ENCODE measurements around the gene MAPK11. TPM values are rescaled to one million over a fixed set of nuclear protein-coding genes. Genes with fewer than 3 reads are reported as not detected.

The MAPK11 gene
- total RNA-seq, 1 donor from 2014 or later = 8.4 TPM

DNA sequence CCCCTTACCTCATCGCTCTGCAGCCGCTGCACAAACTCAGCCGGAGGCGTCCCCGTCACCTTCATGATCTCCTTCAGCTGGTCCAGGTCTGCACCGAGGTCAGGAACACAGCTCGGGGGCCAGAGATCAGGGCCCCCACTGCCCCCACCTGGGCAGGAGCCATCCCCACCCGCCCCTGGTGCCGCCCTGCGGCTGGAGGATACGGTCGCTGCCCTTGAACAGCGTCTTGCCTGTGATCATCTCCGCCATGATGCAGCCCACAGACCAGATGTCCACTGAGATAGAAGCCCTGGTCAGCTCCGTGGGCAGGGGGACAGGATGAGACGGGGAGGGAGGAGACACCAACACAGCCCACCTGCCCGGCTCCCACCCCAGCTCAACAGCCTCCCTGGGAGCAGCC, 14.6 kb downstream of the MAPK11 start:
- no peak for DNase-seq (ENCODE audit: low read depth)
- TF ChIP-seq, protein P1, sequence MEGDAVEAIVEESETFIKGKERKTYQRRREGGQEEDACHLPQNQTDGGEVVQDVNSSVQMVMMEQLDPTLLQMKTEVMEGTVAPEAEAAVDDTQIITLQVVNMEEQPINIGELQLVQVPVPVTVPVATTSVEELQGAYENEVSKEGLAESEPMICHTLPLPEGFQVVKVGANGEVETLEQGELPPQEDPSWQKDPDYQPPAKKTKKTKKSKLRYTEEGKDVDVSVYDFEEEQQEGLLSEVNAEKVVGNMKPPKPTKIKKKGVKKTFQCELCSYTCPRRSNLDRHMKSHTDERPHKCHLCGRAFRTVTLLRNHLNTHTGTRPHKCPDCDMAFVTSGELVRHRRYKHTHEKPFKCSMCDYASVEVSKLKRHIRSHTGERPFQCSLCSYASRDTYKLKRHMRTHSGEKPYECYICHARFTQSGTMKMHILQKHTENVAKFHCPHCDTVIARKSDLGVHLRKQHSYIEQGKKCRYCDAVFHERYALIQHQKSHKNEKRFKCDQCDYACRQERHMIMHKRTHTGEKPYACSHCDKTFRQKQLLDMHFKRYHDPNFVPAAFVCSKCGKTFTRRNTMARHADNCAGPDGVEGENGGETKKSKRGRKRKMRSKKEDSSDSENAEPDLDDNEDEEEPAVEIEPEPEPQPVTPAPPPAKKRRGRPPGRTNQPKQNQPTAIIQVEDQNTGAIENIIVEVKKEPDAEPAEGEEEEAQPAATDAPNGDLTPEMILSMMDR (conservative IDR thresholded peaks at IDR 0.05; ENCODE audit: low read depth, low read length) = no peak
- no peak overlapping the region for H3K4me3 ChIP-seq (ENCODE audit: low read depth, low read length)

DNA sequence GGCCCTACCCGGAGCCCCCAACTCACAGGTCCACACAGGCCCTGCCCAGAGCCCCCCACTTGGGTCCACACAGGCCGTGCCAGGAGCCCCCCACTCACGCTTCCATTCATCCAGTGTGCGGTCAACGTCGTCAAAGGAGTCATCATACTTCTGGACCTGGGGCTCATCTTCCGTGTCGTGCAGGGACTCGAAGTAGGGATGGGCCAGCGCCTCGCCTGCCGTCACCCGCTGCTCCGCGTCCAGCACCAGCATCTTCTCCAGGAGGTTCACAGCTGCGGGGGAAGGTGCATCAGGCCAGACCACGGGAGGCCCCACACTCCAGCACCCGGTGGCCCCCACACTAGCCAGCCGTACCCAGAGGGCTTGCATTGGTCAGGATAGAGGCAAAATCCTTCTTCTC, 15.1 kb downstream of the MAPK11 start:
- no peak overlapping the region for H3K4me3 ChIP-seq (ENCODE audit: low read depth, low read length)
- no peak for DNase-seq (ENCODE audit: low read depth)
- TF ChIP-seq, protein P1 (conservative IDR thresholded peaks at IDR 0.05; ENCODE audit: low read depth, low read length) = no peak

DNA sequence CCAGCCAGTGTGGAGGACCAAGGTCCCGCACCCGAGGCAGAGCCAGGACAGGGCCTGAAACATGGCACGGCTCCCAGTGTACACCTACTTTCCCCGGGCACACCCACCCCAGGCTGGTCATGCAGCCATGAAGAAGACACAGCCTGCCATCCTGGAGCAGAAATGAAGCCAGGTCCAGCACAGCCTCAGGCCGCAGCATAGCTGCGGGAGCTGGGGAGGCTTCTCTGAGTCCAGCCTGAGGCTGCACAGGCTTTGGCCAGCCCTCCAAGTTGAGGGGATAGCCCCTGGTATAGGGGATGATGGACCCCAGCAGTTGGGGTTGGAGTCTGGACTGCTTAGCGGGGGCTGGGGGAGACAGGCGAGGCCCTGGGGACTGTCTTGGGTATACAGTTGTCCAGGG, 16.2 kb downstream of the MAPK11 start:
- DNase-seq (ENCODE audit: low read depth) = no peak
- TF ChIP-seq, protein P1 (conservative IDR thresholded peaks at IDR 0.05; ENCODE audit: low read depth, low read length) = no peak

DNA sequence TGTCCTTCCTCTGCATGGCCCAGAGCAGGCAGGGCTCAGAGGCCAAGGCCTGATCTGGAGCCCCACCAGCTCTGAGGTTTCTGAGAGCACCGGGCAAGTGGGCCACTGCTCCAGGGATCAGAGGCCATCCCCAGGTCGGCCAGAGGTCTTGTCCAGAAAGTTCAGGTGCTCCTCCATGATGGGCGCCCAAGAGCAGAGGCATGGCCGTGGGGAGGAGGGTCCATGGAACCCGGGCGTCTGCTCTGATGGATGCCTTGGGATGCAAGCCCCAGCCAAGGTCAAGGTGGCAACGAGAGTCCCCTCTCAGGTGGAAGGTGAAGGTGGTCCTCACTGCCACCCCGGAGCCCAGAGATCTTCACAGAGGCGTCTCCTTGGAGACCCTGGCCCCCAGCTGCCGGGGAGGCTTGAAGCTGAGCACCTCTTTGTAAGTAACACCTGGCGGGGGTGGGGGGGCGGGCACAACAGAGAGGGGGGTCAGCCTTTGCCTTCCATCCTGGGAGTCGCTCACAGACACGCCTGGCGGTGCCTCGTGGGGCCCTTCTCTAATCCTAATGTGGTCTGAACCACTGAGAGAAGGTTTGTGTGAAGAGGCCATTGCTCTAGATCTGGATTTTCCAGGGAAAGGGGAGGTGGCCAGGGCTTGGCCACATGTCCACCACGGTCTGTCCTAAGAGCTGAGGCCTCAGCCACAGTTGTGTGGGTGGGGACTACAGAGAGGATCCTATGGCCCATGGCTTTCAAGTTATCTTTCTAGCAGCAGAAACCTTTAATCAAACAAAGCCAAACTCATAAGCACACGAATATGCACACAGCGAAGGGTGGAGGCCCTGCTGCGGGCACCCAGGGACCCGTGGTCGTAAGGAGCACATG, 16.9 kb downstream of the MAPK11 start:
- DNase-seq (ENCODE audit: low read depth) = no peak
- H3K4me3 ChIP-seq (ENCODE audit: low read depth, low read length) = no peak overlapping the region
- TF ChIP-seq, protein P1 (conservative IDR thresholded peaks at IDR 0.05; ENCODE audit: low read depth, low read length) = no peak

More for the DNA sequence above, 16.2 kb downstream of the MAPK11 start:
- no peak overlapping the region for H3K4me3 ChIP-seq (ENCODE audit: low read depth, low read length)

DNA sequence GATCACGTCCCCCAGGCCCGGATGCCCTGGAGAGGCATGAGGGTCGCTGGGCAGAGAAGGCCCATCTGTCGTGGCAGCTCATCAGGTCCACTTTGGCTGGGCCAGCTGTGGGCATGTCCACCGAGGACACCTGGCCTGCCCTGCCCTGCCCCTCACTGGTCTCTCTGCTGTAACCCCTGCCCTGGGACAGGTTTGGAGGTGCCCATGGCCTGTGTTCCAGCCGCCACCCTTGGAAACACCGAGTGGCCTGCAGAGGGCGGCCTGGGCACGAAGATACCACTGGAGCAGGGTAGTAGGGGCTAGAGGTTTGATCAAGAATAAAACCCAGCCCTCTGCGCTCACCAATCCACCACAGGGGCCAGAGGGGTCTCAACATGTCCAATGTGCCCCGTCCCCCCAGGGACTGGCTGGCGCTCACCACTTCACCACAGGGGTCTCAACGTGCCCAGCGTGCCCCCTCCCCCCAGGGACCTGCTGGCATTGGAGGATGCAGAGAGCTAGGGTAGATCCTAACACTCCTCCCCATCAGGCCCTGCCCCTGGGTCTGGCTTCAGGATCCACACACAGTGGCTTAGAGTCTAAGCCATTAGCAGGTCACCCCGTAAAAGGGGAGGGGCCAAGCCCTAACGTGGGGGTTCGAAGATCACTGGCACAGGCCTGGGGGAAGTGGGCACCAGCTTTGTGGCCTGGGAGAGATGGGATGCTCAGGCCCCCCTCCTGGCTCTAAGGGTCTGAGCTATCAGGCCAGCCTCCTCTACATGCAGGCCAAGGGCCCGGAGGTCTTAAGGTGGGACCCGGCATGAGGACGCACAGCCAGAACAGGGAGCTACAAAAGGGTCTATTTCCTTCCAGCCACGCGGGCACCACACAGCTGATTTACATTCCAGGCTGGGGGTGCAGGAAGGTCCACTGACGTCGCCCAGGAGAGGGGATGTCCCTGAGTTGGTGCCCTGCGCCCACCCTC, 17.8 kb downstream of the MAPK11 start:
- DNase-seq (ENCODE audit: low read depth) = no peak
- TF ChIP-seq, protein P1 (conservative IDR thresholded peaks at IDR 0.05; ENCODE audit: low read depth, low read length) = peak; percentile 76
- H3K4me3 ChIP-seq (ENCODE audit: low read depth, low read length) = peak overlapping the region; percentile 82

DNA sequence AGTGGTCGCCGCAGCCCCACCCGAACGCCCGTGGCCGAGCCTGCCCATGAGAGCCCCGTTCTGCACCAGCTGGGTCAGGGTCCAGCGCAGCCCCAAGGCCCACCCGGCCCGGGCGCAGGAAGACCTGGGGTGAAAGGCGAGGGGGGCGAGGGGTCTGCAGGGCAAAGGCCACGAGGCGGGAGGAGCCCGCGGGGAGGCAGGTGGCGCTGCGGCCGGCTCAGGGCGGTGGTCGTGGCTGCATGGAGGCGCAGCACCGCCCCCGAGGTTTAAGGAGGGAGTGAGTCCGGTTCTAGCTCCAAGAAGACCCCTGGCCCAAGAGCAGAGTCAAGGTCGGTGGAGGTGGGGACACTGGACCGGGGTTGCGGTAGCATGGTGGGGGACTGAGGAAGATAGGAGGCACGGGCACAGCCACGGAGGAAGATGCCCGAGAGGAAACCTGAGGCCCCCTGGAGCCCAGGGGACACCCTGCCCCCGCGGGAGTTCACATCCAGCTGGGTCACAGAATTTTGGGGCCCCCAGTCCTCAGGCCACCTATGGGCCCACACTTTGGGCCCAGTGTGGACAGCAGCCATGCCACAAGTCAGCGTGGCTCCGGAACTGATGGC, 18.6 kb downstream of the MAPK11 start:
- H3K4me3 ChIP-seq (ENCODE audit: low read depth, low read length) = peak overlapping the region; percentile 82
- TF ChIP-seq, protein P1 (conservative IDR thresholded peaks at IDR 0.05; ENCODE audit: low read depth, low read length) = no peak
- no peak for DNase-seq (ENCODE audit: low read depth)
